ENCODE data around the gene PIGU. TPM values are rescaled to one million over a fixed set of nuclear protein-coding genes. Genes with fewer than 3 reads are reported as not detected.

PIGU gene
- polyA plus RNA-seq, 1 of the 3 experiments (the other 2 are of a cell fraction): 40.3 TPM

- 75% methylated on average over 3 of the region's 3 CpGs for WGBS (ENCODE audit: low lambda C conversion rate)
- Histone ChIP-seq H3K4me2 (no peak overlapping the region), H3K4me1 (ENCODE audit: control insufficient read depth in 1 of 2, insufficient read depth in 2 of 2, low read depth in 1 of 2, low read length in 1 of 2) (peaks cover 0 to 4% of the 10 kb centered on the region in 2 experiments; a peak in 1 of 4 replicates), H2AFZ (ENCODE audit: low read depth) (no peak overlapping the region), H3K27ac (ENCODE audit: low read depth in 2 of 2, low read length in 1 of 2) (no peak overlapping the region), H3K9me3 (no peaks in the 10 kb centered on the region), H4K20me1 (ENCODE audit: insufficient read depth) (no peaks in the 10 kb centered on the region), H3K4me3 (ENCODE audit: low read depth in 2 of 2, low read length in 1 of 2) (no peak overlapping the region), H3K27me3 (ENCODE audit: insufficient read depth) (no peaks in the 10 kb centered on the region), H3K9ac (no peak overlapping the region), H3K9me2 (no peaks in the 10 kb centered on the region), H3F3A (replicated peaks; ENCODE audit: insufficient read depth) (no peaks in the 10 kb centered on the region), H3K79me2 (ENCODE audit: insufficient read depth) (no peaks in the 10 kb centered on the region), H3K36me3 (replicated peaks in 1 of 2; ENCODE audit: control insufficient read depth in 1 of 2, insufficient read depth in 2 of 2, low read length in 1 of 2) (peaks cover 17 to 23% of the 10 kb centered on the region in 2 experiments)
- CTCF ChIA-PET: no interaction called here
- TF ChIP-seq MXI1 (IDR thresholded peaks at IDR 0.05; ENCODE audit: low read depth, low read length) (no peak), USF2 (IDR thresholded peaks at IDR 0.05; ENCODE audit: borderline replicate concordance, low read depth, low read length) (no peak), CHD2 (IDR thresholded peaks at IDR 0.05; ENCODE audit: low read length, partially characterized antibody) (no peak), RFX5 (IDR thresholded peaks at IDR 0.05; ENCODE audit: low read length) (no peak), FOSL2 (IDR thresholded peaks at IDR 0.05; ENCODE audit: borderline replicate concordance, low read depth) (no peak), FOXM1 (IDR thresholded peaks at IDR 0.05; ENCODE audit: low read depth) (no peak), YY1 (IDR thresholded peaks at IDR 0.05; ENCODE audit: low read depth) (no peak), NRF1 (IDR thresholded peaks at IDR 0.05; ENCODE audit: low read depth, low read length) (no peak), MEF2A (IDR thresholded peaks at IDR 0.05; ENCODE audit: borderline replicate concordance, low read depth) (no peak)
- TF ChIP-seq, protein P1, sequence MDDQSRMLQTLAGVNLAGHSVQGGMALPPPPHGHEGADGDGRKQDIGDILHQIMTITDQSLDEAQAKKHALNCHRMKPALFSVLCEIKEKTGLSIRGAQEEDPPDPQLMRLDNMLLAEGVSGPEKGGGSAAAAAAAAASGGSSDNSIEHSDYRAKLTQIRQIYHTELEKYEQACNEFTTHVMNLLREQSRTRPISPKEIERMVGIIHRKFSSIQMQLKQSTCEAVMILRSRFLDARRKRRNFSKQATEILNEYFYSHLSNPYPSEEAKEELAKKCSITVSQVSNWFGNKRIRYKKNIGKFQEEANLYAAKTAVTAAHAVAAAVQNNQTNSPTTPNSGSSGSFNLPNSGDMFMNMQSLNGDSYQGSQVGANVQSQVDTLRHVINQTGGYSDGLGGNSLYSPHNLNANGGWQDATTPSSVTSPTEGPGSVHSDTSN (IDR thresholded peaks at IDR 0.05): no peak
- TF ChIP-seq, protein P2, sequence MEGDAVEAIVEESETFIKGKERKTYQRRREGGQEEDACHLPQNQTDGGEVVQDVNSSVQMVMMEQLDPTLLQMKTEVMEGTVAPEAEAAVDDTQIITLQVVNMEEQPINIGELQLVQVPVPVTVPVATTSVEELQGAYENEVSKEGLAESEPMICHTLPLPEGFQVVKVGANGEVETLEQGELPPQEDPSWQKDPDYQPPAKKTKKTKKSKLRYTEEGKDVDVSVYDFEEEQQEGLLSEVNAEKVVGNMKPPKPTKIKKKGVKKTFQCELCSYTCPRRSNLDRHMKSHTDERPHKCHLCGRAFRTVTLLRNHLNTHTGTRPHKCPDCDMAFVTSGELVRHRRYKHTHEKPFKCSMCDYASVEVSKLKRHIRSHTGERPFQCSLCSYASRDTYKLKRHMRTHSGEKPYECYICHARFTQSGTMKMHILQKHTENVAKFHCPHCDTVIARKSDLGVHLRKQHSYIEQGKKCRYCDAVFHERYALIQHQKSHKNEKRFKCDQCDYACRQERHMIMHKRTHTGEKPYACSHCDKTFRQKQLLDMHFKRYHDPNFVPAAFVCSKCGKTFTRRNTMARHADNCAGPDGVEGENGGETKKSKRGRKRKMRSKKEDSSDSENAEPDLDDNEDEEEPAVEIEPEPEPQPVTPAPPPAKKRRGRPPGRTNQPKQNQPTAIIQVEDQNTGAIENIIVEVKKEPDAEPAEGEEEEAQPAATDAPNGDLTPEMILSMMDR (IDR thresholded peaks at IDR 0.05): no peak
- TF ChIP-seq, protein P3, sequence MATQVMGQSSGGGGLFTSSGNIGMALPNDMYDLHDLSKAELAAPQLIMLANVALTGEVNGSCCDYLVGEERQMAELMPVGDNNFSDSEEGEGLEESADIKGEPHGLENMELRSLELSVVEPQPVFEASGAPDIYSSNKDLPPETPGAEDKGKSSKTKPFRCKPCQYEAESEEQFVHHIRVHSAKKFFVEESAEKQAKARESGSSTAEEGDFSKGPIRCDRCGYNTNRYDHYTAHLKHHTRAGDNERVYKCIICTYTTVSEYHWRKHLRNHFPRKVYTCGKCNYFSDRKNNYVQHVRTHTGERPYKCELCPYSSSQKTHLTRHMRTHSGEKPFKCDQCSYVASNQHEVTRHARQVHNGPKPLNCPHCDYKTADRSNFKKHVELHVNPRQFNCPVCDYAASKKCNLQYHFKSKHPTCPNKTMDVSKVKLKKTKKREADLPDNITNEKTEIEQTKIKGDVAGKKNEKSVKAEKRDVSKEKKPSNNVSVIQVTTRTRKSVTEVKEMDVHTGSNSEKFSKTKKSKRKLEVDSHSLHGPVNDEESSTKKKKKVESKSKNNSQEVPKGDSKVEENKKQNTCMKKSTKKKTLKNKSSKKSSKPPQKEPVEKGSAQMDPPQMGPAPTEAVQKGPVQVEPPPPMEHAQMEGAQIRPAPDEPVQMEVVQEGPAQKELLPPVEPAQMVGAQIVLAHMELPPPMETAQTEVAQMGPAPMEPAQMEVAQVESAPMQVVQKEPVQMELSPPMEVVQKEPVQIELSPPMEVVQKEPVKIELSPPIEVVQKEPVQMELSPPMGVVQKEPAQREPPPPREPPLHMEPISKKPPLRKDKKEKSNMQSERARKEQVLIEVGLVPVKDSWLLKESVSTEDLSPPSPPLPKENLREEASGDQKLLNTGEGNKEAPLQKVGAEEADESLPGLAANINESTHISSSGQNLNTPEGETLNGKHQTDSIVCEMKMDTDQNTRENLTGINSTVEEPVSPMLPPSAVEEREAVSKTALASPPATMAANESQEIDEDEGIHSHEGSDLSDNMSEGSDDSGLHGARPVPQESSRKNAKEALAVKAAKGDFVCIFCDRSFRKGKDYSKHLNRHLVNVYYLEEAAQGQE (IDR thresholded peaks at IDR 0.05; ENCODE audit: low read depth, low read length): no peak
- POLR2A ChIA-PET: no interaction called here
- DNase-seq: no peak
These were observed 38.4 kb downstream of the PIGU start for GRCh38 chr20:34638532-34638931.
